GM23248 (cell line): ENCODE data around the gene AGMO. TPM values are rescaled to one million over a fixed set of nuclear protein-coding genes. Genes with fewer than 3 reads are reported as not detected.

Source experiments
- DNase-seq: peaks from one replicate; pipeline ENCODE4 v3.0.0-alpha.2; 2015
- H2AFZ ChIP-seq: fragments of 200-600 bp; sonication (generic); 2 replicates; pipeline ENCODE4 v1.6.1; 2016; ENCODE audit warnings: antibody characterized with exemption
- H3F3A ChIP-seq: fragments of 200-600 bp; sonication (generic); 2 replicates; pipeline ENCODE4 v1.6.1; 2016; ENCODE audit warnings: mild to moderate bottlenecking, antibody characterized with exemption, mixed run types; ENCODE audit not compliant: insufficient read depth
- H3K27ac ChIP-seq: fragments of 200-600 bp; sonication (generic); 2 replicates; pipeline ENCODE4 v1.5.1; 2016; ENCODE audit warnings: mild to moderate bottlenecking
- H3K27me3 ChIP-seq: fragments of 200-600 bp; sonication (generic); replicated peaks from 2 replicates; pipeline ENCODE4 v1.6.1; 2016; ENCODE audit warnings: mild to moderate bottlenecking; ENCODE audit not compliant: insufficient read depth
- H3K36me3 ChIP-seq: fragments of 200-600 bp; sonication (generic); 2 replicates; pipeline ENCODE4 v1.6.1; 2016; ENCODE audit warnings: low read depth, mild to moderate bottlenecking
- H3K4me1 ChIP-seq: fragments of 200-600 bp; sonication (generic); 2 replicates; pipeline ENCODE4 v1.6.1; 2016; ENCODE audit warnings: mild to moderate bottlenecking; ENCODE audit not compliant: insufficient read depth
- H3K4me2 ChIP-seq: fragments of 200-600 bp; sonication (generic); one replicate; pipeline ENCODE4 v1.6.1; 2016; ENCODE audit warnings: mild to moderate bottlenecking; ENCODE audit not compliant: unreplicated experiment
- H3K4me3 ChIP-seq: fragments of 200-600 bp; sonication (generic); 2 replicates; pipeline ENCODE4 v1.5.1; 2016; ENCODE audit warnings: mild to moderate bottlenecking
- H3K79me2 ChIP-seq: fragments of 200-600 bp; sonication (generic); 2 replicates; pipeline ENCODE4 v1.6.1; 2016; ENCODE audit warnings: mild to moderate bottlenecking; ENCODE audit not compliant: insufficient read depth
- H3K9ac ChIP-seq: fragments of 200-600 bp; sonication (generic); 2 replicates; pipeline ENCODE4 v1.6.1; 2016; ENCODE audit warnings: mild to moderate bottlenecking
- H3K9me2 ChIP-seq: fragments of 200-600 bp; sonication (generic); 2 replicates; pipeline ENCODE4 v1.6.1; 2016; ENCODE audit warnings: mixed run types, mild to moderate bottlenecking, moderate library complexity; ENCODE audit not compliant: insufficient read depth
- H3K9me3 ChIP-seq: fragments of 200-600 bp; sonication (generic); one replicate; pipeline ENCODE4 v1.6.1; 2017; ENCODE audit warnings: low read depth
- H4K20me1 ChIP-seq: fragments of 200-600 bp; sonication (generic); 2 replicates; pipeline ENCODE4 v1.6.0; 2016; ENCODE audit not compliant: insufficient read depth
- EZH2 ChIP-seq: fragments of 200-600 bp; sonication (generic); IDR thresholded peaks from 2 replicates; pipeline ENCODE4 v1.6.1; 2018; ENCODE audit warnings: antibody characterized with exemption, mild to moderate bottlenecking; ENCODE audit not compliant: insufficient read depth, poor library complexity, severe bottlenecking
- EZH2phosphoT487 ChIP-seq: fragments of 200-600 bp; sonication (generic); IDR thresholded peaks from 2 replicates; pipeline ENCODE4 v1.6.1; 2018; ENCODE audit warnings: antibody characterized with exemption, moderate library complexity, mild to moderate bottlenecking, low read depth; ENCODE audit not compliant: insufficient read depth
- WGBS, 2 experiments: methylation state at CpG; one replicate each; pipeline ENCODE4 v1.1.6; 2015 to 2017; ENCODE audit warnings: low lambda C conversion rate in 2 of 2, low coverage in 1 of 2; ENCODE audit errors: missing lambda C conversion rate in 2 of 2; 5-methylcytosine and 5-hydroxymethylcytosine counted together
- in situ Hi-C: fragments of 300-500 bp; cut with MboI; formaldehyde crosslinking; loops from 2 replicates; pipeline ENCODE4 v1.15.0; 2020
- polyA plus RNA-seq: library from polyadenylated mRNA; unstranded; fragments of >200 nt; fragmentation: Nextera tagmentation; extraction: Ambion mirVana; gene quantifications from 2 replicates; pipeline ENCODE4 v1.2.1, GENCODE V29; 2016
- total RNA-seq: library from RNA; depleted of rRNA; stranded (reverse); fragments of >200 nt; shearing (Covaris generic); gene quantifications from 2 replicates; pipeline ENCODE4 v1.2.3, GENCODE V29; 2014

Gene AGMO
- total and polyA plus RNA-seq, 2 experiments from 2014 or later = not detected

DNA sequence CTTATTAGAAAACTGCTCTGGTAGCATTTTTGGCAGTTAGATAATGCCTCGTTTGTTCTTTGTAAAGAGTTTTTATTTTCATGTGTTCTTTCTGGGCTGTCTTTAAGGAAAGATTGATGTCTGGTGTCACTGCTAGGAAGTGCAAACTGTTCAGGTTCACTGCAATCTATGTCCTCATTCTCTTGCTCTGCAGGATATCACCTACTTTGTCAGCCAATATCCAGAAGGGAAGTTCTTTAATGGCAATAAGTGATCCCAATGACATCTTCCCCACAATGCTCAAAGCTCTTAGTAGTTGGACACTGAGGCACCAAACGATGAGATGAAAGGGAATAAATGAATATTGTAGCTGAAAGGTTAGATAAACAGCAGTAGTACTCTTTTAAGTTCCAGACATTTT is 115.1 kb downstream of the AGMO start:
- in situ Hi-C loops = no loop called here
- WGBS, 2 experiments = 2 to 10% methylated on average over 2 of the region's 2 CpGs

GRCh38 chr7:15446280-15446679 is 115.5 kb downstream of the AGMO start:
- 3 to 4% methylated on average over 1 of the region's 1 CpG for WGBS, 2 experiments
- no peak overlapping the region for H2AFZ ChIP-seq
- H3K36me3 ChIP-seq = no peaks in the 10 kb centered on the region
- H3K4me1 ChIP-seq = no peaks in the 10 kb centered on the region
- H3K27ac ChIP-seq = no peak overlapping the region
- in situ Hi-C loops = no loop called here
- no peaks in the 10 kb centered on the region for H4K20me1 ChIP-seq
- H3K9me3 ChIP-seq = no peaks in the 10 kb centered on the region
- no peak overlapping the region for H3K4me2 ChIP-seq
- no peaks in the 10 kb centered on the region for H3F3A ChIP-seq
- no peak for DNase-seq
- H3K9me2 ChIP-seq = no peaks in the 10 kb centered on the region
- H3K4me3 ChIP-seq = no peak overlapping the region
- no peak for TF ChIP-seq EZH2
- TF ChIP-seq EZH2phosphoT487 = no peak
- no peaks in the 10 kb centered on the region for H3K79me2 ChIP-seq
- no peaks in the 10 kb centered on the region for H3K27me3 ChIP-seq
- no peak overlapping the region for H3K9ac ChIP-seq

More for the DNA sequence above, 115.1 kb downstream of the AGMO start:
- no peak for DNase-seq
- Histone ChIP-seq H4K20me1 (no peaks in the 10 kb centered on the region), H3K79me2 (no peaks in the 10 kb centered on the region), H3K9ac (no peak overlapping the region), H2AFZ (no peak overlapping the region), H3K4me3 (no peak overlapping the region), H3K9me3 (no peaks in the 10 kb centered on the region), H3K36me3 (no peaks in the 10 kb centered on the region), H3K27me3 (no peaks in the 10 kb centered on the region), H3K27ac (no peak overlapping the region), H3K4me2 (no peak overlapping the region), H3K4me1 (no peaks in the 10 kb centered on the region), H3F3A (no peaks in the 10 kb centered on the region), H3K9me2 (no peaks in the 10 kb centered on the region)
- TF ChIP-seq EZH2 (no peak), EZH2phosphoT487 (no peak)

DNA sequence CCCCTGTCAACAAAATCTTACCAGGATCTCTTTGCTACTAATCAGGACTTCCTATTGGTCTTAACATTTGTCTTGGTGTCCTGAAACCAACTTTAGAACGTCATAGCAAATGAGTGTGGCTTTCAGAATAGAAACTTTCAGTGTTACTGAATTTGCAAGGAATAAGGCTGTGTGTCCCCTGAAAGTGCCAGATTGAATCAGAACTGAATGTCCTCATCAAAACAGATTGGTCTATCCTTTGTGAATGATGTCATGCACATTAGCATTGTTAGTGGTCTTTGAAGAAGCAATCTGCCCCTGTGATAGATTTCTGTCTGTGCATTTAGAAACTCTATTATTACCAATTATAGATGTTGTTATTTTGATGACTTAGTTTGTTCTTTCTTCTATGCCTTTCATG is 119.9 kb downstream of the AGMO start:
- Histone ChIP-seq H3K27me3 (no peaks in the 10 kb centered on the region), H3K4me1 (no peaks in the 10 kb centered on the region), H3F3A (no peaks in the 10 kb centered on the region), H3K27ac (no peak overlapping the region), H4K20me1 (no peaks in the 10 kb centered on the region), H3K9ac (no peak overlapping the region), H3K4me3 (no peak overlapping the region), H3K79me2 (no peaks in the 10 kb centered on the region), H3K9me3 (no peaks in the 10 kb centered on the region), H3K9me2 (no peaks in the 10 kb centered on the region), H3K4me2 (no peak overlapping the region), H3K36me3 (no peaks in the 10 kb centered on the region), H2AFZ (no peak overlapping the region)
- DNase-seq = no peak
- 40 to 52% methylated on average over 1 of the region's 1 CpG for WGBS, 2 experiments
- in situ Hi-C loops = no loop called here
- no peak for TF ChIP-seq EZH2
- no peak for TF ChIP-seq EZH2phosphoT487

DNA sequence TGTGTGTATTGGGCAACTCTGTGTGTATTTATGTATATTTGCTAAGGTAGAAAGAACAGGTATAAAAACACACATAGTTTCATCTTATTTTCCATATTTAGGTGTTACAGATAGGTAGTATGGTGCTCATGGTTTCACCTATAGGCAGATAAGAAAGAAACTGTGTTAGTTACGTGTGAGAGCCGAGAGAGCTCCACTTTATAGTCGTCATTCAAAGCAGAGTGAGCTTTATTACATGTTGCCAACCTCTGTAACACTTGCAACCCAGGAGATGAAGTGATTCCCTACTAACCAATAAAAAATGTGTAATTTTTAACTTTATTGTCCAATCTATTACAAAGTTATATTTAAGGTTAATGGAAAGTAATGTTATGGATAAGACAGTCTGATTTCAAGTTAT is 121.3 kb downstream of the AGMO start:
- 69 to 81% methylated on average over 3 of the region's 3 CpGs for WGBS, 2 experiments
- in situ Hi-C loops = no loop called here
- H3K4me1 ChIP-seq = no peaks in the 10 kb centered on the region
- DNase-seq = no peak
- H2AFZ ChIP-seq = no peak overlapping the region
- H3K36me3 ChIP-seq = no peaks in the 10 kb centered on the region
- H3K9me3 ChIP-seq = no peaks in the 10 kb centered on the region
- H3K79me2 ChIP-seq = no peaks in the 10 kb centered on the region
- H3K9me2 ChIP-seq = no peaks in the 10 kb centered on the region
- TF ChIP-seq EZH2 (no peak), EZH2phosphoT487 (no peak)
- no peak overlapping the region for H3K4me2 ChIP-seq
- H3K9ac ChIP-seq = no peak overlapping the region
- H3K27me3 ChIP-seq = no peaks in the 10 kb centered on the region
- no peaks in the 10 kb centered on the region for H3F3A ChIP-seq
- no peaks in the 10 kb centered on the region for H4K20me1 ChIP-seq
- no peak overlapping the region for H3K4me3 ChIP-seq
- no peak overlapping the region for H3K27ac ChIP-seq

DNA sequence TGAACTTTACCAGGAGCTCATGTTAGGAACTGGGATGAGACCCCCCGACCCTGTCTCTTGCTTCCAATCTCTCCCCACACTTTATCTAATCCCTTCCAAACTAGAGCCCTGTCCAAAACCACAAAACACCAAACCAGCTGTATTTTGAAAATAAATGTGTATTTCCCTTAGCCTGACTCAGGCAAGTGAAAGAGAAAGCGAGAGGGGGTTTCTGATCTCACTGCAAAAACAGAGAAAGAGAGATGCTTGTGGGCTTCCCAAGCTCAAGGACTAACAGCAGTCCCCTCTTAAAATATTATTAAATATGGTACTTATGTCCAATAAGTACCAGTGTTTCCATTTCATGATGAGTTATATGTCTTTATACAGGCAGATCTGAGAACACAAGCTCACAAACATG is 122.0 kb downstream of the AGMO start:
- in situ Hi-C loops = no loop called here
- Histone ChIP-seq H3K9ac (no peak overlapping the region), H3K9me2 (no peaks in the 10 kb centered on the region), H3K79me2 (no peaks in the 10 kb centered on the region), H3K27me3 (no peaks in the 10 kb centered on the region), H3K36me3 (no peaks in the 10 kb centered on the region), H3K27ac (no peak overlapping the region), H4K20me1 (no peaks in the 10 kb centered on the region), H3K4me2 (no peak overlapping the region), H3K9me3 (no peaks in the 10 kb centered on the region), H3F3A (no peaks in the 10 kb centered on the region), H3K4me1 (no peaks in the 10 kb centered on the region), H3K4me3 (no peak overlapping the region), H2AFZ (no peak overlapping the region)
- 50 to 52% methylated on average over 2 of the region's 2 CpGs for WGBS, 2 experiments
- TF ChIP-seq EZH2 = no peak
- no peak for TF ChIP-seq EZH2phosphoT487
- DNase-seq = no peak
